Stimulated activated CD4-positive, alpha-beta T cell treated with anti-CD3 and anti-CD28 coated beads, Interleukin-1b, Interleukin-23, amount 100 ng/mL, for 48 hours (primary cell): Measurements from ENCODE around the gene CISD1.
A peak's percentile ranks its signal among the peaks of the same experiment; 100 is the strongest.

Experiments used
- DNase-seq: peaks from one replicate; pipeline ENCODE4 v3.0.0-alpha.2; 2020

CISD1 gene

DNA sequence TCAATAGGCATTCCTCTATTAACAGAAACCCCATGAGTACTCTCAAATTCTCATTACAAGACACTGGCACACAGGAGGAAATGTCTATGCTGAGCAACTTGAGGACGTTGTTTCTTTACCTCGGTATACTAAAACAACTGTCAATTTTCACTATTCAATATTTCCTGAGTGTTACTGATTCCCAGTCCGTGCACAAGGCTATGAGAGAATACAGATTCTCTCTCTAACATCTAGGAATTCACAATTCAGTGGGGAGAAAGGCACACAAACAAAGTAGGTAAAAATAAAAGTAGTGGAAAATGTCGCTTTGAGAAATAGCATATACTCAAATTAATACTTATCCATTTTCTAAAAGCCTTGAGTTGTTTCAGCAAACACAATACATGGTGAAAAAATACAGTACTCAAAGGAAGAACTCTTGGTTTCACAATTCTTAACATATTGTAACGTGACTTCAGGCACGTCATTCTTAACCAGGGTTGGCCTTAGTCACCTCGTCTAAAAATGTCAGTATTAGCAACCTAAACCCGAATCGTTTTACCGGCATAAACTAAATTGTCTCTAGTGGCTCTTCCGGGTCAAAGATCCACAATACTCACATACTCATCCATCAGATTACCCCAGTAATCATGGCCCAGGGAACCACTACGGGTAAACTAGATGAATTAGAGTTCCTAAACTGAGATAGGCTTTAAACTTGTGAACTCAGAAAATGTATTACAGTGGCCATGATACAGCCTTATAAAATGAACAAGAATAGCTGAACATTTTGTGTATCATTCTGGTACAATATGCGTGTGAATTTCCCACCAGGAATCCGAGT is 2.7 kb upstream of the CISD1 start:
- DNase-seq = peak; percentile 46

DNA sequence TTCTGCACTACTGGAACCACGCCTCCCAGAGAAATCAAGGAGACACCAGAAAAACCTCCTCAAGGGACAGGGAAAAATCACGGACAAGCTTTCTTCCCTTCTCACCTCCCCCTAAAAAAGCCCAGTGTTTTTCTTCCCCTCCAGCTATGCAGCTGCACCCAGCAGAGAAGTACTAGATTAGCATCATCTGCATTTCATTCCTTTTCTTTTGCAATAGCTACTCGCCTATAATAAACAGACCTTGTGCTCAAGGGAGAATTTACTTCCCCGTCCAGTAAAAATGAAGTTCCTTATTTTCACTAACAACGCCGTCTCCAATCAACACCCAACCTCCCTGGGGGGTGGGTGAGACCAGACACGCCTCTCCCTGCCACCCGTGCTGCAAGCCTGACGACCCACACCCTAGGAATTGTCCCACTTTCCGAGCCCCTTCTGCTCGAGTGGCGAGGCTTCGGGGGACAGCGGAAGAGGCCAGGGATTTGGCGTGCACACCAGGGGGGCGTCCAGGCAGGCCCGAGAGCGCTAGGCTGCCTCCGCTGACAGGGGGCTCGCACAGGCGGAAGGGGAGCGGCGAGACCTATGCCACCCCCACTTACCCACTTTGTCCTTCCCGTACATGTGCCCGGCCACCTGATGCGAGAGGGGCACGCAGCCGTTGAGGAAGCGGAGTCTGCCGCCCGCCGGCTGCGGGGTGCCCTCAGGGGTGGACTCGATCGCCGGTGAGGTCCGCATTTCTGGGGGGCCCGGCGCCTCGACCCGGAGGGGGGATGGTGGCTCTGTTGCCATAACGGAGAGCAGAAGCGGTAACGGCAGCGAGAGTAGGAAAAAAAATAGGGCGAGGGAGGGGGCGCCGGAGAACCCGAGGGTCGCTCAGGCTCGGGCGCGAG is 1.9 kb upstream of the CISD1 start:
- DNase-seq = peak; percentile 26

DNA sequence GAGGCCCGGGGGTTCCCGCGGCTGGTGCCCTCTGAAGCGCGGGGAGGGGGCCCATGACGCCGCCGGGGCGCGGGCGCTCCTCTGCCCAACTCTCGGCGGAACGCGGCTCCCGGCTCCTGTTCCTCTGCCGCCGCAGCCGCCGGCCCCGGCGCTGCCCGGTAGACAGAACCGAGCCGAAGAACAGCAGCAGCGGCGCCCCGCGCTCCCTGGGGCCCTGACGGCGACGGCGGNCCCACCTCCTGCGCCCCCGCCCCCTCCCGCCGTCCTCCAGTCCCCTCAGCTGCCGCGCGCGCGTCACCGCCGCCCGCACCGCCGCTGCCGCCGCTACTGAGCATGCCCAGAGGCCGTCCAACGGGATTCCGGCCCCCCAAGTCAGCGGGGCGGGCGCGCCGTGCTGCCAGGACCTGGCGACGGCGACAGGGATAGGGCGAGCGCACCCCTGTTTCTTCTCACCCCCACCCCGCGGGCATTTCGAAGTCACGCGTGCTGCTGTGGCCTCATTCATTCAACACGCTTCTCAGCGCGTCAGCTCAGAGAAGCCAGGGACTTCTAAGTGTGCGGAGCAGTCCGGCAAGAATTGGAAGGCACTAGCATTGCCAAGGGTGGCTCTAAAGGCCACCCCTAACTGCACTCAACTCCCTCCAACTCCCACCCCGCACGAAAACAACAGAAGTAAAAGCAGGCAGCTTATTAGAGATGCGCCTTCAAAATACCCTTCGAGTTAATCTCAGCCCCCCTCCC is 1.1 kb upstream of the CISD1 start, which contains the start of gene IPMK:
Gene IPMK (minus strand): TSS at position 182 of the 741 bp plus-strand sequence. CDS start 283 bp downstream, outside the sequence.
- peak; percentile 94 for DNase-seq

DNA sequence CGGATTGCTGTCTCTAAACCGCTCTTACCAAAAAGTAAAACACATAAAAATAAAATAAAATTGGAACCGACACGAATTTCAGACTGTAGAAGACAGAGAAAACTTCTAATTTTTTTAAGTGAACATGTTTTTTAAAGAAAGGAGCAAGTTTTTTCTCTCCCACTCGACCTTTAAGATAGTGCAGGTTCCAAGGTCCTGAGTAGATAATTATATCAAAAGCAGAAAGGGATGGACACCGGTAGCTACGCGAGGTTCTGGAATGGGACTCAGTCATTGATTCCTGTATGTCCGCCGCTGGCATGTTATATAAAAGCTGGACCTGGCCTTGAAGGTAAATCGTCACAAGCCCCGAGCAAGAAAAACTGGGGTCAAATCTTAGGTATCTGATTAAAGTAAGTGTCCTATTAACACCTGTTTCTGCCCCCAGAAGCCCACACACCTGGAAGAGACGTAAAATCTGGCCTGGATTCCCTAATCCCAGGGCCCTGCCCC is 462 bp upstream of the CISD1 start:
- DNase-seq = no peak

DNA sequence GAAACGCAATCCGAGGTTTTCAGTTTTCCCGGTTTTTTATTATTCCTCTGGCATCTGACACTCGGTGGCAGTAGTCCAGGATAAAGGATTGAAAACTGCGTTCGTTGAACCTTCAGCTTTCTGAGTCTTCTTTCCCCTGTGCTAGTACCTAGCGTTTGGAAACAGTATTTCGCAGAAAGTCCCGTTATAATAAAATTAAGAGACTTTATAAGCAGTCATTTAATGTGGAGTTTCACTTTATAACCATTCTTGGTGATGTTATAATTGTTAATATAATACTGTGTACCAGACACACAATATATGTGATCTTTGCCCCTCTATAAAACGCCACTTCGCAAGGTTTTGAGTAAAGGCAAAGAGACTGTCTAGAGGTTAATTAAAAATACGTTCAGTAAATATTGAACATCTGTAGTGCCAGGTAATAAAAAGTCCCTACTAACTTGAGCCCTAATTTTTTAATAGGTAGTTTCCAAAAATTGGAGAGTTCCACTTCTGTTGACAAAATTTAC is 874 bp downstream of the CISD1 start:
- DNase-seq = no peak

DNA sequence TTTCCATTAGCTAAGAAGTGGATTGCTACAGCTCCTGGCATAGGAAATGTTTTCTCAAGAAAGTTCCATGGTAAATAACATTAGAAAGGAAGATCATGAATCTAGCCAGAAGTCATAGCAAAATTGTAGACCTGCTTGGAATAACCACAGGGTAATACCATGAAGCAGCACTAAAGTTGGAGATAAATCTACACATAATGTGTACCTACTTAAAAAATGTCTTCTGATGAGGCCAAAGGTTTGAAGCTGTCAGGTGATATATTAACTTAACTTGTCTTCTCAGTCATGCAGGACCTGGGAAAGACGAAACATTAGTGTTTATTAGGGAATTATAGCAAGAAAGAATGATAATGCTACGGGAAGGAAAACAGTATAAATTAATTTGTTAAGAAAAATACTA is 6.3 kb downstream of the CISD1 start:
- DNase-seq = no peak

DNA sequence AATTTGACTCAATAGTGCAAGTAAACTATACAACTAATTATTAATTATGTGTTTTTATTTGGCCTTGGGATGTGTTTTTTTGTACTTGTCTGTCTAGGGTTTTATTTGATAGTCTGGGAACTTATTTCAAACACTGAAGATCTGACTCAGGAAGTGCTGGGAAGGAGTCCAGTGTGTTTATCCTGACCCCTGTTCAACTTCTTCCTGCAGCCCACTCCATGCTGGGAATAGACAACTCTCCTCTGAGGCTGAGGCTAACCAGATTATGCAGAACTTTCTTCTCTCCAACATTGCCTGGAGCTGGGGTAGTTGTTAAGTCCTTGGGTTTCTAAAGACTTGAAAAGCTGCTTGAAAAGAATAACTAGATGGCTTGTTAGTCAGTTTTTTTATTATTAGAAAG is 6.9 kb downstream of the CISD1 start:
- DNase-seq = no peak

DNA sequence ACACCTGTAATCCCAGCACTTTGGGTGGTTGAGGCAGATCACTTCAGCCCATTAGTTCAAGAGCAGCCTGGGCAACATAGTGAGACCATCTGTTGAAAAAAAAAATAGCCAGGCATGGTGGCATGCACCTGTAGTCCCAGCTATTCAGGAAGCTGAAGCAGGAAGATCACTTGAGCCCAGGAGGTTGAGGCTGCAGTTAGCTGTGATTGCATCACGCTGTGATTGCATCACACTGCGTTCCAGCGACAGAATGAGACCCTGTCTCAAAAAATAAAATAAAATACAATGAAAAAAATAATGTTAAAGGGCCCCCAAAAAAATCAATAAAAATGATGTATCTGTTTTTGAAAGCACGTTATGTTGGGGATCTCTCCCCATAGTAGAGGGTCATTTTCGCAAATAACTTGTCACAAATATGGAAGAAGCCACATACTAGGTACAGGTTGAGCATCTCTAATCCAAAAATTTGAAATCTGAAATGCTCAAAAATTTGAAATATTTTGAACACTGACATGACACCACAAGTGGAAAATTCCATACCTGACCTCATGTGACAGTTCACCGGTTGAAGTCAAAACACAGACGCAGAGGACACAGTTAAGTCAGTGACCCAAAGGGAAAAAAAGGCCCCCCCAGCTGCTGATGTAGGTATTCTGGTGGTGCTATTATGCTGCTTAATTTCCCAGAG is 9.5 kb downstream of the CISD1 start:
- DNase-seq = no peak

DNA sequence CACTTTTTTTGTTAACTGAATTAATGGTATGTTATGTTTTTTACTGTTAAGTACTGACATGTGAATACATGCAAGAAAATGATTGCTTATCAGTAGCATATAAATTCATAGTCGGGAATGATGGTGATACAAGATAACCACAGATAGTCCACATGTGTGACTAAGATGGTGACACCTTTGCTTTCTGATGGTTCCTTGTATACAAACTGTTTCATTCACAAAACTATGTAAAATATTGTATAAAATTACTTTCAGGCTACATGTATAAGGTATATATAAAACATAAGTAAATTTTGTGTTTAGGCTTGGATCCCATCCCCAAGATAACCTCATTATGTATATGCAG is 10.0 kb downstream of the CISD1 start:
- no peak for DNase-seq

DNA sequence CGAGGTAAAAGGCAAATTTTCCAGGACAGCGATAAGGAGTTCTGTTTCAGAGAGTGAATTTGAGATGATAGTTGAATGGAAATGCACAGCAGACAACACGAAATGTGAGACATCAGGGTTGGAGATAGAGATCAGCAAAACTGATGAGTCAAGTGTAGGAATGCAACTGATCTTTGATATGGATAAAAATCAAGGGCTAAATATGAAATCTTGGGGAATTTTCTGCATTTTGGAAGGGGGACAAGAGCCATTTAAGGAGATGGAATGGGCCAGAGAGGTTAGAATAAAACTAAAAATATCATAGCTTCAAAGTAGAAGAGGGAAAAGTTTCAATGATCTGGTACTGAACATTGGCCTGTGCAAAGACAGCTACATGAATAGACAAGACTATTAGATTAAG is 11.5 kb downstream of the CISD1 start:
- no peak for DNase-seq

DNA sequence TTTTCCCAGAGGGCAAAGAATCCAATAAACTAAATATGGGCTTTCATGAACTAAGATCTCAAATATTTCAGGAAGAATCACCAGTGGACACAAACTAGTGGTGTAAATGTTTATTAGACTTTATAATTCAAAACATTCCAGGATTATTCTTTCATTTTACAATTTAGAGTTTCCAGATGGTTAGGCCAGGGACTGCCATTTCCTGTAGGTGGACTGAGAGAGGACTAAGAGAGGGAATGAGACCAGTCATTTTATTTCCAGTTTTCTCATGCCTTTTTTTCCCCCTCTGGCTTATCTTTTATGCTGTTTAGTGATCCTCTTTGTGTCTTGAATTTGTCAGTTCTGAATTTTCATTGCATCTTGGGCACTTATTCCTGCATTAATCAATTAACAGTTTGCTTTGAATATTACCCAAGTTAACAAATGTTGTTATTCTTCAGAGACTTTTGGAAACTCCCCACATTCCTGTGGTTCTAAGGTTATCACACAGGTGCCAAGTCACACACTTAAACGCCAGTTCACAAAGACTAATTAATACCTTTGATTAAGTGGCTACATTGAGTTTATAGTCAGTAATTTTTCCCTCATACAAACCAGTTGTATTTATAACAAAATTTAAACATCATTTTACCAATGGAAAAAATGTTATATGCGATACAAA is 12.3 kb downstream of the CISD1 start:
- no peak for DNase-seq

DNA sequence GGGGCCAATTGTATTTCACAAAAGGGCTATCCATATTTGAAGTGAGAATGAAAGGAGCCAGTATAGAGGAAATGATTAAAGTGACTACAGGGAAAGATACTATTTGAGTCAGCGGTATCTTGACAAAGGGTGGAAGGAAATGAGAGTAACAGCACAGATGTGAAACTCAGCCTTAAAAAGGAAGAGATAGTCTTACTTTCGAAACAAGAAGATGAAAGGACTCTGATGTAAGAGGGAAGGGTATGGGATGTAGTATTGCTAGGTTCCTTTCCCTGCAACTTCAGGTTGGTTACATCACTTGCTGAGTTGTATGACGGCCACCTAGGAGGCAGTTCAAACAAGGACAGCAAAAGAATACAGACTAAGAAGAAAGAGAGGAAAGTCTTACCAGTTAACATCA is 13.7 kb downstream of the CISD1 start:
- DNase-seq = peak; percentile 39

DNA sequence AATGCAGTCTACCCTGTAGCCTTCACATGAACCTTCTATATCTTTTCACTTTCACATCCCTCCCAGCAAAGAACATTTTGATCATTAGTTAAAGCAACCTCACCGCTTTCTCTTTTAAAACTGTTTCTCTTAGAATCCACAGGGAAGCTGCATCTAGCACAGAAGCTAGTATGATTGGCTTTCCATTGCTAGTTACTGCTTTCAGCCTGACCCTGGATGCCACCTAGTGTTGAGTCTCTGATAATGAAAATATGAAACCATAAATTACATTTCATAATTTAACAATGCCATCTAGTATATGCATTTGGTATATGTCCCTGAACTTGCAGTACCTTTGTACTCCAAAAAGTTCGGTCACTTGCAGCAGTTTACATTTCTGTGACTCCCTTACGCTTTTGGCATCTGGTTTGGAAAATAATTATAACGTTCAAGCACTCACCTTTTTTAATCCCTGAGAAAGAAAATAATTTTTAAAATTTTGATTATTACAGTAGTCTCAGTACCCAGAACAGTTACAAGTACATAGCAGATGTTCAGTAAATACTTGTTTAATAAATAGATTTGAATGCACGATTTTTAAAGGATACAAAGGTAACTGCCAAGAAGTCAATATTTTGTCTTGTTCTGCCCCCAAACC is 22.7 kb downstream of the CISD1 start:
- DNase-seq = no peak

DNA sequence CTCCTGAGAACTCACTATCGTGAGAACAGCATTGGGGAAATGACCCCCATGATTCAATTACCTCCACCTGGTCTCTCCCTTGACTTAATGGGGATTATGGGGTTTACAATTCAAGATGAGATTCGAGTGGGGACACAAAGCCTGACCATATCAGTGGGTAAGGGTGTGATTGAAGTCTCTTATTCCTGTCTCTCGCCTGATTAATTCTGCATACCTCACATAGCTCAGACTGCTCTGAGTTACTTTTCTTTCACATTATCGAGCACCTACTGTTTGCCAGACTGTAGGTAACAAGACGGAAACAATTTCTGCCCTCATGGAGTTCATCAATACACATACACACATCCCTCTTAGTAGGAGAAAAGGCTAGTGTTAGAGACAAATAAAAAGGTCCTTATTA is 25.0 kb downstream of the CISD1 start:
- no peak for DNase-seq

DNA sequence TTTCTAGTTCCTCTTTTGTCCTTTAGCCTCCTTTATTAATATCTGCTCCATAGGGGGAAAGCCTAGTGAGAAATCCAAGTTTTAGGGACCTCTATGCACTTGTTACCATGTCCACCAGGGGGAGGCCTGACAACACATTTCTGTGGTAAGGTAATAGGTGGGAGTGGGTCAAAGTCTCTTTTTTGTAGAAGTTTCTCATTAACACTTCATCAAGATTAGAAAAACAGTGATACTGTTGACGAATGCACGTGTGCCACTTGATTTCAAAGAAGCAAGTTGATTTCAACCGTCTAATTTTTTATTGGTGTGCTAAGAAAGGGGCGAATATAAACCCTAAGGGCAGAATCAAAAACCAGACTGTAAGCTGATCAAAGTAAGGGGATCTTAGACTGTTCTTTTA is 30.6 kb downstream of the CISD1 start:
- peak; percentile 52 for DNase-seq

DNA sequence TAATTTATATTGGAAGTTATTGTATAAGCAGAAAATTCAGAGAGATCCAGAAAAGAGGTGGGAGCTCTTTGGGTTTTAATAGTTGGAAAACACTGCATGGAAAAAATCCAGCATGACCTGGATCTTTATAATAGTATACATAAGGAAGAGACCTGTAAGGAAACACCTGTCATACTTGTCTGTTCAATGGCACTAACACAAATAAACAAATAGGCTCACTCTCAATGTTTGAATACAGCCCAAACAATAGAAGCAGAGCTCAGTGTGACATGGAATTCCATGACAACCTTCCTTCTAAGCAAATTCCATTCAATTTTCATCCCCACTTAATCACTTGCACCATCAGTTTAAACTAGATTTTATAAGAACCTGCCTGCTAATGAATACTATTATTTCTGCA is 31.7 kb downstream of the CISD1 start:
- DNase-seq = no peak

DNA sequence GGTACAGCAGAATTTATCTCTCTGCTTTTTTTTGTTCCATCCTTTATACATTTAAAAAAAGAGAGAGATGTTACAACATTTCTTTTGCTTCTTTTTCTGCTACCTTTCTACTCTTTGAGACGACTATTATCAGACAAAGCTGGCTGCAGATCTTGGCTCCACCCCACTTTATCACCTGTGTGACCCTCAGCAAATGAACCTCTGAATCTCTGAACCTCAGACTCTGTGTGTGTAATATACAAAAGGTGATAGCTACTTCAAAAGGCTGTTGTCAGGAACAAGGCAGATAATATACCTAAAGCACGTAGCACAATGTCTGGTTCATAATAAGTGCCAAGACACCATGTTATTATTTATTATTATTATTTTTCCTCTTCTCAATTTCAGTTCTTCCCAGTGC is 33.3 kb downstream of the CISD1 start:
- DNase-seq = no peak

DNA sequence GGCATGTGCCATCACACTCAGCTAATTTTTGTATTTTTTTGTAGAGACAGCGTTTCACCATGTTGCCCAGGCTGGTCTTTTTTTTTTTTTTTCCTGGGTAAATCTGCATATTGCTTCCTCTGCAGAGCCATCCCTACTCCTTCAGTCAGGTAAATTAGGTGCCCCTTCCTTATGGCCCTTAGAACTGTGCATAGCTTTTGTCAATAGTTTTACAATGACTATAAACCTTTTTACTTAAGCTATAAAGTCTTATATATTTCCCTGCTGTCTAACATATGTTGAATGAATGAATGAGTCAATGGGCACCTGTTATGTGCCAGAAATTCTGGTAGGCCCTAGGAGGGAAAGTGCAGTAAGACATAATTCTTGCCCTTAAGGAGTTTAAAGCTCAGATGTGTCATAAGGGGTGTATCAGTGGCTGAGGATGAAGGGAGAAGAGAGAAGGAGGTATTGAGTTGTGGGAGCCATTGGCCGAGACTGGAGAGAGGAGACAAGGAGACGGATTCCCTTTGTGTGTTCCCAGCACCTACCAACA is 35.2 kb downstream of the CISD1 start:
- DNase-seq = no peak

DNA sequence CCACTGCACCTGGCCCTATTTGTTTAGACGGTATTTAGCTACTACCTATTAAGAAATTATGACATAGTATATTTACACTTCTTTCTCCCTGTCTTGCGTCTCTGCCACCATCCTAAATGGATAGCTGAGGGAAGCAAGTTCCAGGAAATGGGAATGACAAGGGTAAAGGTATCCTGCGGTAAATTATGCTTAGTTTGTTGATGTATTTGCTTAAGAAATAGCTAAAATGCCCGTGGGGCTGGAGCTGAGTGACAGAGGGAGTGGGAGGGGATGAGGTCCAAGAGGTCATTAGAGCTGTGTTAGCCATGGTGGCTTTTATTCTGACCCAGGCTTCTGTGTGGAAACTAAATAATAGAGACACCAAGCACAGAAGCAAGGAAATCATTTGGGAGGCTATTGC is 36.9 kb downstream of the CISD1 start:
- DNase-seq = no peak

DNA sequence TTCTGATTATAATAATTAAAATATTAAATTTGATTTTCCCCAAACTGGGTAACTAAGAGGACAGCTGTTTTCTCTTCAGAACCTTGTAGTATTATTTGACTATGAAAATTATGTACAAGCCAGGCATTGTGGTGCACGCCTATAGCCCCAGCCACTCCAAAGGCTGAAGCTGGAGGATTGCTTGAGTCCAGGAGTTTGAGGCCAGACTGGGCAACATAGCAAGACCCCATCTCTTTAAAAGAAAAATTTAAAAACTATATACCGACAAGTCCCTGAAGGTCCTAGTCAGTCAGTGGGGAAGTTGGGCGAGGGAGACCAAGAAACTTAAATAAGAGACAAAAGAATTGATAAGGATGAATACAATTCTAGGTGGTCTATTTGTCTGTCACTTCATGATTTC is 38.7 kb downstream of the CISD1 start:
- no peak for DNase-seq

DNA sequence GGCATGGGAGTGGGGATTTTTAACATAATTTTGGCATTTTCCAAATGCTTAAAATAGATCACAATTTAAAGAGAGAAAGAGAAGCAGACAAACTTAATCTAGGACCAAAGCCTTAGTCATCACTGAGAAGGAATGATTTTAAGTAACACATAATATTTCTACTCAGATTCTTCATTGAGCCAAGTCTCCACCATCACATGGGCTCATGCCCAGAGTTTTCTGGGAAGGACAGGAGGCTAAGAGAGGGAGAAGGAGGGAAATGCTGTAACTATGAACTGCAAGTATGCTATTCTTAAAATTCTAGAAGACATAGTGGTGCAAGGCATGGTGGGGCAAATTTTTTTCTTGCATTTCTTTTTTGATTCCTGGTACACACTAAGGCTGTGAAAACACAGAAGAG is 42.1 kb downstream of the CISD1 start:
- no peak for DNase-seq
